Measurements from ENCODE around the gene TSHZ1. TPM values are rescaled to one million over a fixed set of nuclear protein-coding genes. Genes with fewer than 3 reads are reported as not detected.

Gene TSHZ1
- total and polyA plus RNA-seq, 2 experiments from 2014 or later = 0.23 to 0.38 TPM

DNA sequence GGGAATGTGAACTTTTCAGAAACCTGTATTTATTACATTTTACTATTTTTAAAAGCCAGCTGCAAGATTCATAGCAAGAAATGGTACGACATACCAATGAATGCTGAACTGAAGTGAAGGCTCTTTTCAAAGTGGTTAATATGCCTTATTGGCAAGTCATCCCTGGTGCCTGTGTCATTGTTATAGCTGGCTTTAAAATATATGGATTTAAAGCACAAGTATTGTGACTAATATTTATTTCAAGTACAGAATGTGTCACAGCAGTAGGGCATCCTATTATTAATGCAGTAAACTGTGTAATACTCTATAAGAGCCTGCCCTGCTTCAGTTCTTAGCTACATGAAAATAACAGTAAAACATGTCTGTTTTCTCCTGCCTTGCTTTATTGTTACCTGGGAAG is 10.8 kb downstream of the TSHZ1 start:
- H3K27me3 Mint-ChIP-seq (ENCODE audit: insufficient read depth, low read depth, poor library complexity) = peaks cover 2% of the 10 kb centered on the region
- H3K36me3 Mint-ChIP-seq (ENCODE audit: low read depth) = no peaks in the 10 kb centered on the region
- H3K4me3 ChIP-seq = no peak overlapping the region
- no peaks in the 10 kb centered on the region for H4K20me1 ChIP-seq (replicated peaks; ENCODE audit: insufficient read depth)
- H3F3A ChIP-seq (replicated peaks; ENCODE audit: low read depth) = no peaks in the 10 kb centered on the region
- no peaks in the 10 kb centered on the region for H3K36me3 ChIP-seq (ENCODE audit: insufficient read depth)
- H3K27ac ChIP-seq (ENCODE audit: low read depth) = no peak overlapping the region
- no peaks in the 10 kb centered on the region for H3K9me2 ChIP-seq (ENCODE audit: insufficient read depth)
- no peak for DNase-seq (ENCODE audit: low spot score)
- no peak overlapping the region for H3K27ac Mint-ChIP-seq
- TF ChIP-seq, protein P1, sequence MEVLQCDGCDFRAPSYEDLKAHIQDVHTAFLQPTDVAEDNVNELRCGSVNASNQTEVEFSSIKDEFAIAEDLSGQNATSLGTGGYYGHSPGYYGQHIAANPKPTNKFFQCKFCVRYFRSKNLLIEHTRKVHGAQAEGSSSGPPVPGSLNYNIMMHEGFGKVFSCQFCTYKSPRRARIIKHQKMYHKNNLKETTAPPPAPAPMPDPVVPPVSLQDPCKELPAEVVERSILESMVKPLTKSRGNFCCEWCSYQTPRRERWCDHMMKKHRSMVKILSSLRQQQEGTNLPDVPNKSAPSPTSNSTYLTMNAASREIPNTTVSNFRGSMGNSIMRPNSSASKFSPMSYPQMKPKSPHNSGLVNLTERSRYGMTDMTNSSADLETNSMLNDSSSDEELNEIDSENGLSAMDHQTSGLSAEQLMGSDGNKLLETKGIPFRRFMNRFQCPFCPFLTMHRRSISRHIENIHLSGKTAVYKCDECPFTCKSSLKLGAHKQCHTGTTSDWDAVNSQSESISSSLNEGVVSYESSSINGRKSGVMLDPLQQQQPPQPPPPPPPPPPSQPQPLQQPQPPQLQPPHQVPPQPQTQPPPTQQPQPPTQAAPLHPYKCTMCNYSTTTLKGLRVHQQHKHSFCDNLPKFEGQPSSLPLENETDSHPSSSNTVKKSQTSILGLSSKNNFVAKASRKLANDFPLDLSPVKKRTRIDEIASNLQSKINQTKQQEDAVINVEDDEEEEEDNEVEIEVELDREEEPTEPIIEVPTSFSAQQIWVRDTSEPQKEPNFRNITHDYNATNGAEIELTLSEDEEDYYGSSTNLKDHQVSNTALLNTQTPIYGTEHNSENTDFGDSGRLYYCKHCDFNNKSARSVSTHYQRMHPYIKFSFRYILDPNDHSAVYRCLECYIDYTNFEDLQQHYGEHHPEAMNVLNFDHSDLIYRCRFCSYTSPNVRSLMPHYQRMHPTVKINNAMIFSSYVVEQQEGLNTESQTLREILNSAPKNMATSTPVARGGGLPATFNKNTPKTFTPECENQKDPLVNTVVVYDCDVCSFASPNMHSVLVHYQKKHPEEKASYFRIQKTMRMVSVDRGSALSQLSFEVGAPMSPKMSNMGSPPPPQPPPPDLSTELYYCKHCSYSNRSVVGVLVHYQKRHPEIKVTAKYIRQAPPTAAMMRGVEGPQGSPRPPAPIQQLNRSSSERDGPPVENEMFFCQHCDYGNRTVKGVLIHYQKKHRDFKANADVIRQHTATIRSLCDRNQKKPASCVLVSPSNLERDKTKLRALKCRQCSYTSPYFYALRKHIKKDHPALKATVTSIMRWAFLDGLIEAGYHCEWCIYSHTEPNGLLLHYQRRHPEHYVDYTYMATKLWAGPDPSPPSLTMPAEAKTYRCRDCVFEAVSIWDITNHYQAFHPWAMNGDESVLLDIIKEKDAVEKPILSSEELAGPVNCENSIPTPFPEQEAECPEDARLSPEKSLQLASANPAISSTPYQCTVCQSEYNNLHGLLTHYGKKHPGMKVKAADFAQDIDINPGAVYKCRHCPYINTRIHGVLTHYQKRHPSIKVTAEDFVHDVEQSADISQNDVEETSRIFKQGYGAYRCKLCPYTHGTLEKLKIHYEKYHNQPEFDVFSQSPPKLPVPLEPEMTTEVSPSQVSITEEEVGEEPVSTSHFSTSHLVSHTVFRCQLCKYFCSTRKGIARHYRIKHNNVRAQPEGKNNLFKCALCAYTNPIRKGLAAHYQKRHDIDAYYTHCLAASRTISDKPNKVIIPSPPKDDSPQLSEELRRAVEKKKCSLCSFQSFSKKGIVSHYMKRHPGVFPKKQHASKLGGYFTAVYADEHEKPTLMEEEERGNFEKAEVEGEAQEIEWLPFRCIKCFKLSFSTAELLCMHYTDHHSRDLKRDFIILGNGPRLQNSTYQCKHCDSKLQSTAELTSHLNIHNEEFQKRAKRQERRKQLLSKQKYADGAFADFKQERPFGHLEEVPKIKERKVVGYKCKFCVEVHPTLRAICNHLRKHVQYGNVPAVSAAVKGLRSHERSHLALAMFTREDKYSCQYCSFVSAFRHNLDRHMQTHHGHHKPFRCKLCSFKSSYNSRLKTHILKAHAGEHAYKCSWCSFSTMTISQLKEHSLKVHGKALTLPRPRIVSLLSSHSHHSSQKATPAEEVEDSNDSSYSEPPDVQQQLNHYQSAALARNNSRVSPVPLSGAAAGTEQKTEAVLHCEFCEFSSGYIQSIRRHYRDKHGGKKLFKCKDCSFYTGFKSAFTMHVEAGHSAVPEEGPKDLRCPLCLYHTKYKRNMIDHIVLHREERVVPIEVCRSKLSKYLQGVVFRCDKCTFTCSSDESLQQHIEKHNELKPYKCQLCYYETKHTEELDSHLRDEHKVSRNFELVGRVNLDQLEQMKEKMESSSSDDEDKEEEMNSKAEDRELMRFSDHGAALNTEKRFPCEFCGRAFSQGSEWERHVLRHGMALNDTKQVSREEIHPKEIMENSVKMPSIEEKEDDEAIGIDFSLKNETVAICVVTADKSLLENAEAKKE (CRISPR knock-in tag; IDR thresholded peaks at IDR 0.05) = no peak
- TF ChIP-seq NANOG (IDR thresholded peaks at IDR 0.05; ENCODE audit: borderline replicate concordance) (no peak), STAT1 (IDR thresholded peaks at IDR 0.05; ENCODE audit: unreplicated experiment) (no peak), POLR2AphosphoS5 (IDR thresholded peaks at IDR 0.05; ENCODE audit: low read depth) (no peak), CREB1 (CRISPR knock-in tag; IDR thresholded peaks at IDR 0.05; ENCODE audit: low read depth) (no peak), ZNF114 (CRISPR knock-in tag; IDR thresholded peaks at IDR 0.05) (no peak), EZH2 (IDR thresholded peaks at IDR 0.05; ENCODE audit: low read depth, unreplicated experiment) (no peak), ZNF331 (CRISPR knock-in tag; IDR thresholded peaks at IDR 0.05; ENCODE audit: low read depth) (no peak), JUNB (IDR thresholded peaks at IDR 0.05; ENCODE audit: unreplicated experiment) (no peak), EZH2phosphoT487 (IDR thresholded peaks at IDR 0.05; ENCODE audit: unreplicated experiment) (no peak)
- TF ChIP-seq, protein P2, sequence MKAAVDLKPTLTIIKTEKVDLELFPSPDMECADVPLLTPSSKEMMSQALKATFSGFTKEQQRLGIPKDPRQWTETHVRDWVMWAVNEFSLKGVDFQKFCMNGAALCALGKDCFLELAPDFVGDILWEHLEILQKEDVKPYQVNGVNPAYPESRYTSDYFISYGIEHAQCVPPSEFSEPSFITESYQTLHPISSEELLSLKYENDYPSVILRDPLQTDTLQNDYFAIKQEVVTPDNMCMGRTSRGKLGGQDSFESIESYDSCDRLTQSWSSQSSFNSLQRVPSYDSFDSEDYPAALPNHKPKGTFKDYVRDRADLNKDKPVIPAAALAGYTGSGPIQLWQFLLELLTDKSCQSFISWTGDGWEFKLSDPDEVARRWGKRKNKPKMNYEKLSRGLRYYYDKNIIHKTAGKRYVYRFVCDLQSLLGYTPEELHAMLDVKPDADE (IDR thresholded peaks at IDR 0.05) = no peak
- TF ChIP-seq, protein P3, sequence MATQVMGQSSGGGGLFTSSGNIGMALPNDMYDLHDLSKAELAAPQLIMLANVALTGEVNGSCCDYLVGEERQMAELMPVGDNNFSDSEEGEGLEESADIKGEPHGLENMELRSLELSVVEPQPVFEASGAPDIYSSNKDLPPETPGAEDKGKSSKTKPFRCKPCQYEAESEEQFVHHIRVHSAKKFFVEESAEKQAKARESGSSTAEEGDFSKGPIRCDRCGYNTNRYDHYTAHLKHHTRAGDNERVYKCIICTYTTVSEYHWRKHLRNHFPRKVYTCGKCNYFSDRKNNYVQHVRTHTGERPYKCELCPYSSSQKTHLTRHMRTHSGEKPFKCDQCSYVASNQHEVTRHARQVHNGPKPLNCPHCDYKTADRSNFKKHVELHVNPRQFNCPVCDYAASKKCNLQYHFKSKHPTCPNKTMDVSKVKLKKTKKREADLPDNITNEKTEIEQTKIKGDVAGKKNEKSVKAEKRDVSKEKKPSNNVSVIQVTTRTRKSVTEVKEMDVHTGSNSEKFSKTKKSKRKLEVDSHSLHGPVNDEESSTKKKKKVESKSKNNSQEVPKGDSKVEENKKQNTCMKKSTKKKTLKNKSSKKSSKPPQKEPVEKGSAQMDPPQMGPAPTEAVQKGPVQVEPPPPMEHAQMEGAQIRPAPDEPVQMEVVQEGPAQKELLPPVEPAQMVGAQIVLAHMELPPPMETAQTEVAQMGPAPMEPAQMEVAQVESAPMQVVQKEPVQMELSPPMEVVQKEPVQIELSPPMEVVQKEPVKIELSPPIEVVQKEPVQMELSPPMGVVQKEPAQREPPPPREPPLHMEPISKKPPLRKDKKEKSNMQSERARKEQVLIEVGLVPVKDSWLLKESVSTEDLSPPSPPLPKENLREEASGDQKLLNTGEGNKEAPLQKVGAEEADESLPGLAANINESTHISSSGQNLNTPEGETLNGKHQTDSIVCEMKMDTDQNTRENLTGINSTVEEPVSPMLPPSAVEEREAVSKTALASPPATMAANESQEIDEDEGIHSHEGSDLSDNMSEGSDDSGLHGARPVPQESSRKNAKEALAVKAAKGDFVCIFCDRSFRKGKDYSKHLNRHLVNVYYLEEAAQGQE (IDR thresholded peaks at IDR 0.05; ENCODE audit: unreplicated experiment) = no peak
- TF ChIP-seq, protein P4, sequence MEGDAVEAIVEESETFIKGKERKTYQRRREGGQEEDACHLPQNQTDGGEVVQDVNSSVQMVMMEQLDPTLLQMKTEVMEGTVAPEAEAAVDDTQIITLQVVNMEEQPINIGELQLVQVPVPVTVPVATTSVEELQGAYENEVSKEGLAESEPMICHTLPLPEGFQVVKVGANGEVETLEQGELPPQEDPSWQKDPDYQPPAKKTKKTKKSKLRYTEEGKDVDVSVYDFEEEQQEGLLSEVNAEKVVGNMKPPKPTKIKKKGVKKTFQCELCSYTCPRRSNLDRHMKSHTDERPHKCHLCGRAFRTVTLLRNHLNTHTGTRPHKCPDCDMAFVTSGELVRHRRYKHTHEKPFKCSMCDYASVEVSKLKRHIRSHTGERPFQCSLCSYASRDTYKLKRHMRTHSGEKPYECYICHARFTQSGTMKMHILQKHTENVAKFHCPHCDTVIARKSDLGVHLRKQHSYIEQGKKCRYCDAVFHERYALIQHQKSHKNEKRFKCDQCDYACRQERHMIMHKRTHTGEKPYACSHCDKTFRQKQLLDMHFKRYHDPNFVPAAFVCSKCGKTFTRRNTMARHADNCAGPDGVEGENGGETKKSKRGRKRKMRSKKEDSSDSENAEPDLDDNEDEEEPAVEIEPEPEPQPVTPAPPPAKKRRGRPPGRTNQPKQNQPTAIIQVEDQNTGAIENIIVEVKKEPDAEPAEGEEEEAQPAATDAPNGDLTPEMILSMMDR (conservative IDR thresholded peaks at IDR 0.05; ENCODE audit: low read depth in 2 of 2) = no peak
- no peak overlapping the region for H3K4me3 Mint-ChIP-seq
- ATAC-seq = no peak
- no peak overlapping the region for H3K4me2 ChIP-seq
- H3K9me3 Mint-ChIP-seq = no peaks in the 10 kb centered on the region
- no peaks in the 10 kb centered on the region for H3K79me2 ChIP-seq (replicated peaks; ENCODE audit: insufficient read depth)
- H3K4me1 Mint-ChIP-seq = peaks cover 4% of the 10 kb centered on the region
- no peaks in the 10 kb centered on the region for H3K4me1 ChIP-seq (ENCODE audit: insufficient read depth)
- H2AFZ ChIP-seq = no peak overlapping the region
- H3K27me3 ChIP-seq (ENCODE audit: insufficient read depth) = no peaks in the 10 kb centered on the region

All from GM23338 (cell line).